Peyer's patch (tissue), 4 donors: ENCODE results near the gene SLC26A2.

ENCODE experiments used
- CTCF ChIP-seq, 6 experiments: fragments of 450-650 bp in 4 of 6; fragments of 200-600 bp in 2 of 6; sonication (generic) in 1 of 6; IDR thresholded peaks; one replicate each; pipeline ENCODE4 v1.5.1; 2017 to 2019; ENCODE audit warnings: antibody characterized with exemption in 6 of 6, mild to moderate bottlenecking in 3 of 6, moderate library complexity in 1 of 6
- POLR2A ChIP-seq, 2 donors: fragments of 450-650 bp; IDR thresholded peaks; one replicate each; pipeline ENCODE4 v1.5.1; 2017; ENCODE audit warnings: antibody characterized with exemption in 2 of 2, mild to moderate bottlenecking in 2 of 2, moderate library complexity in 2 of 2

DNA sequence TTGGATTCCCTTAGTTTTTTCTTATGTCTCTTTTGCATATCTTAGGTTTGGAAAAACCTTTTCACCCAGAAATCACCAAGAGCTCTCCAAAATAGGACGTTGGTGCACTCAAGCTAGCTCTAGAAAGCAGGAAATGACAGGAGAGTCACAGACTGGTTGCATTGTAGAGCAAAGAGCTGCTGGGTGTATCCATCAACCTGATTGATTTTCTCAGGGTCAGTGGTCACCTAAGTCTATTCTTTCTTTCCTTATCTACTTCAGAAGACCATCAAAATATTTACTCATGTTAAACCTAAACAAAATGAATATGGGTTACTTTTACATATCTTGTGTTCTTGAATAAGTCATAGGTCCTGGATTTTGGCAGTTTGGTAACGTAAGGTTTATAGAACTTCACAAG, 14.9 kb downstream of the SLC26A2 start:
- TF ChIP-seq CTCF (IDR thresholded peaks at IDR 0.05), result no peak
- no peak for TF ChIP-seq POLR2A (IDR thresholded peaks at IDR 0.05)
